Stimulated activated CD4-positive, alpha-beta T cell treated with anti-CD3 and anti-CD28 coated beads, Interleukin-15, amount 100 ng/mL, for 48 hours (primary cell): Measurements from ENCODE around the gene METTL21A.
"Not testable (repeated sequence)": the region's sequence is repeated elsewhere in the genome, so short reads cannot be mapped to it uniquely, and the experiment has no call there.

Source experiments
- DNase-seq, 2 donors: peaks; one replicate each; pipeline ENCODE4 v3.0.0-alpha.2; 2020; ENCODE audit warnings: low read depth in 2 of 2

METTL21A gene

DNA sequence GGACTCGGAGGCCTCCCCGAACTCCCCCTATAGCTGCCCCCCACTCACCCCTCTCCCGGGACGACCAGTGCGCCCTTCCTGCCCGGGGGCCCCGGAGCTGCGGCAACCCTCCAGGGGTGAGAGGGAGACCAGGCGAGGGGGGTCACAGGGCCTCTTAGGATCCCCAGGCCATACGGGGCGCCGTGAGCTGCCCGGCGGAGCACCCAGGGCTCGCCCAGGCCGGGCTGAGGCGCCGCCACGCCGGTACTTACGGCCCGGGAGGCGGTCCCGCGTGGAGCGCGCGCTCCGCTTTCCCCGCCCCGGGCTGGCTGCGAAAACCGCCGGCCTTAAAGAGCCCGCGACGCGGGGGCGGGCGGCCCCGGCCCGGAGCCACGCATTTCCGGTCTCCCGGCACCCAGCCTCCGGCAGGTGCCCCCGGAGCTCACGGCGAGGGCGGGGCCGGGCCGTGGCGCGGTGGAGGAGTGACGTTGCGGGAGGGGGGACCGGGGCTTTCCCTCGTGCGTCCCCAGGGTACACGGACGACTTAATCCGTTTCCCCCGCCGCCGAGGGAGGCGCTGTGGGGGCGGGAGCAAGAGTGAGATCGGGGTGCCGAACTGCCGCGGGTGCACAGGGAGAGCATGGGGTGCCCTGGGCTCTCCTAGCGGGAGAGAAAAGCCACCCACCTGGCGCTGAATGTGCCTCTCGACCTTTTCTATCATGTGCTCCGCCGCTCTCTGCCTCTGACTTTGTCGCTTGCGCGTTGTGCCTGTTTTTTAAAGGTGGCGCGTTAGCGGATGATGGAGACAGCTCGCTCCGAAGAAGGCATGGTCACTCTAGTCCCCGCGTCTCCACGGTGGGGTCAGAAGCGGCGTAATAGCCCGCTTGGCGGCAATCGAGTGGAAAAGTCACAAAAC lies at the start of gene METTL21A:
METTL21A (minus strand) TSS at position 381 of the 894 bp plus-strand sequence. CDS start 1,019 bp downstream, outside the sequence.
- peak; percentile 87 to 90 for DNase-seq

DNA sequence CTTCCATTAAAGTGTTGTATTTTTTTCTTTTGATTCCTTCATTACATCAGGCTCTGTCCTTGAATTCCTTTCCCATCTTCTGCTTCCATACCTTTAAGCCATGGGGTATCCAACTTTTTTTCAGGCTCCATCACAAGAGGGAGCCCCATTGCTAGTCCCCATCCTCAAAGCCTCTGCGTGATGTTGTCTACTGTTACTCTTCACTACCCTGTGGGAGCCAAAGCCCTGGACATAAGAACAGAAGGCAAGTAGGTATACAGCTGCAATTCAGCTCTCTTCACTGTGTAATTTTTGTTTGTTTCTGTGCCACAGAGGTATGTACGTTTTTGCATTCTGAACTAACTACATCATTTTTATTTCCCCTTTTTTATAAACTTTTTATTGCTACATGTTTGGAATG lies 49.6 kb upstream of the METTL21A start:
- no peak for DNase-seq

DNA sequence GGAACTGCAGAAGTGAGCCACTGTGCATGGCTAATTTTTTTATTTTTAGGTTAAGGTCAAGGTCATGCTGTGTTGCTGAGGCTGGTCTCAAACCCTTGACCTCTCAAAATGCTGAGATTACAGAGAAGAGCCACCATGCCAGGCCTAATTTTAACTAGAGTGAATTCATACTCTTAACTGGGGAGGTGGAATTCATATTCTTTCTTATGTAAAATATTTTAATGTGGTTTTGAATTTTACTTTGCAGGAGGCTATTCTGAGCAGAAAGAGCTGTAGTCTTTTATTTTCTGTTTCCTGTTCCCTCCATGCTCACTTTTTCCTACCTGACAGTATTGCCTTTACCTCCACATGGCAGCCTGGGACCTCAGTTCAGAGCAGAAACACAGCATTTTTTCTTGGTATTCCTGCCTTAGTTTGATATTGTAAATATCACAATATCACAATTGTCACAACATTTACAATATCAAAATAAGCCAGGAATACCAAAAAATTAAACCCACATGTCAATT lies 49.1 kb upstream of the METTL21A start:
- DNase-seq: no peak

DNA sequence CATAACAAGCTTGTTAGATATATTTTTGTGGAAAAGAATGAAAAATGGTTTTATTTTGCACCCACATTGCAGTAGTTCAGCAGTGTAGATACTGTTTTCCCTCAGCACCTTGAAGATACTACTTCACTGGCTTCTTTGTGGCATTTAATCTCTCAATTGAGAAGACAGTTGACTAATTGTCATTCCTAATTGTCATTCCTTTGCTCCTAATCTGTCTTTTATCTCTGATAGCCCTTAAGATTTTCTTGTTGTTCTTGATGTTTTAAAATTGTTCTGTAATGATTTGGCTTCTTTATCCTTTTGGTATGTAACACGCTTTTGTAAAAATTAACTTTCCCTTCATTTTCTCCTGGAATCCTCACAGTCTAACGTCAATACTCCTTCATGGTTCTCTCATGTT lies 48.2 kb upstream of the METTL21A start:
- DNase-seq: no peak

DNA sequence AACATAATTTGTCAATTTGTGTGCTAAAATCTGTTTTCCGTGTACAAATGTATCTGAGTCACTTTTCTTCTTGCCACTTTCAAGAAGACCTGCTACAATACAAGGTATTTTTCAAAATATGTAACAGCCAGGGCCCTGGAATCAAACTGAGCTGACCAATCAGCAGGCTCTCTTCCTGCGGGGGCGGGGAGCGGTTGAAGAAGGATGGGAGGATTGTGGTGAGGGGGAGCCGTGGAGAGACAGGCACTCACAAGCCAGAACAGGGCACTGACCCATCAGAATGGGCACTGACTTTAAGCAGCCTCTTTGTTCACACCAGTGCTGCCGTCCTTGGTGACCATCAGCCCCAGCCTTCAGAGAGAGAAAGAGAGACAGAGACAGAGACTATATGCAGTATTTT lies 45.7 kb upstream of the METTL21A start:
- no peak for DNase-seq

DNA sequence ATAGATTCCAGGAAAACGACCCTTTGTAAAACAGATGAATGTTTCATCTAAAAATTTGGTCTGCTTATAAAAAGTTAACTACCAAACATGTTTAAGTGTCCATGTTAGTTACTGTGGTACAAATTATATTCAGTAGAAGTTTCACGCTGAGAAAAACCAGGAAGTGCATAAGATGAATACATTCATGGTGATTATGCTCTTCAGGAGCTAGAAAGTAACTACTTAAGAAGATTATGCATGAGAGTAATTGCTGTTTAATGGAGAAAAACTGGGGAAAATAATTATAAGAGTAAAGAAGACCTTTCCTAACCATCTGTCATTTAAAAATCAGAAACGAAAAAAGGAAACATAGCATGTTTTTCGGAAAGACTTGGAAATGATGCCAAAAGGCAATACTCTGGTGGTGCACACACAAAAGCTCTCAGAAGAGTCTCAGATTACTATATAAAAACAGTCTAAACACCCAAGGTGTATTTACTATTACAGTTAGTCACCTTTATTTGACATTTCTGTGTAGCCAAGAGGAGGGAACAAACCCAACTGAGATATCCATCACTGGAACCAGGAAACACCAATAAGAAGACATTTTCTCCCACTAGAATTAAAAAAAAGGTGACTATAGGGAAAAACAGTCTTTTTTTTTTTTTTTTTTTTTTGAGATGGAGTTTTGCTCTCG lies 38.8 kb upstream of the METTL21A start:
- DNase-seq: no peak

DNA sequence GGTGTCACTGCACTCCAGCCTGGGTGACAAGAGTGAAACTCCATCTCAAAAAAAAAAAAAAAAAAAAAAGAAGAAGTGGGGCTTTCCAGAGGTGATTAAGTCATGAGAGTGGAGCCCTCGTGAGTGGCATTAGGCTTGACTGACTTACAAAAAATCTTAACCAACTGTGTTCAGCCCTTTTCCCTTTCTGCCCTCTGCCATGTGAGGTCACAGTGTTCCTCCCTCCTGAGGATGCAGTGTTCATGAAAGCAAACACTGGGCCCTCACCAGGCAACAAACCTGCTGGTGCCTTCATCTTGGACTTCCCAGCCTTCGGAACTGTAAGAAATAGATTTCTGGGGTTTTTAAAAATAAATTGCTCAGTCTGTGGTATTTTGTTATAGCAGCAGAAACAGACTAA lies 37.0 kb upstream of the METTL21A start:
- DNase-seq: no peak

DNA sequence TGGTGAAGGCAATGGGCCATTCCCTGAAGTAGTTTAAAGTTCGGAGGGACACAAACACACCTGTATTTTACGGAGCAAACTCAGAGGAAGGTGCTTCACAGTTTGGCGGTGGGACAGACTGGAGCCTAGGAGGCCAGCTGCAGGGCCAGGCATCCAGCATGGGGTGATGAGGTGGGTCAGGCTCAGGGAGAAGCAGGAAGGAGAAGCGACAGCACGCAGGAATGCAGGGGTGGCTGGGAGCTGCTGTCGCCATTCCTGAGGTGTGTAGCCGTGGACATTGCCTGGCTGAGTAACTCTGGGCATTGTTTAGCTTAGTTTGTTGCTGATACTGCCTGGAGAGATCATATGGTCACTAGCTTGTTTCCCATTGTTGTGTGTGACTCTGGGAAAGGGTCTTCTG lies 35.8 kb upstream of the METTL21A start:
- DNase-seq: no peak

DNA sequence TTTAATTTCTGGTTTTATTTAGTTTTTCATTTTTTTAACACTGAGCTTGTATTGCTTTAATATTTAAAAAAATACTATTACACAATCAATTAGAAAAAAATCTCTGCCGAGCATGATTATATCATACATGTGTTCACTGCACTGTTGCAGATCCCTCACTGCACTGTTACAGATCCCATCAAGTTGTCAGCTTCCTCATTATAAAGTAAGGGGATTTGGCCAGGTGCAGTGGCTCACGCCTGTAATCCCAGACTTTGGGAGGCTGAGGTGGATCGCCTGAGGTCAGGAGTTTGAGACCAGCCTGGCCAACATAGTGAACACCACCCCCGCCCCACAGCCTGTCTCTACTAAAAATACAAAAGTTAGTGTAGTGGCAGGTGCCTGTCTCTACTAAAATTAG lies 33.0 kb upstream of the METTL21A start:
- DNase-seq: no peak

DNA sequence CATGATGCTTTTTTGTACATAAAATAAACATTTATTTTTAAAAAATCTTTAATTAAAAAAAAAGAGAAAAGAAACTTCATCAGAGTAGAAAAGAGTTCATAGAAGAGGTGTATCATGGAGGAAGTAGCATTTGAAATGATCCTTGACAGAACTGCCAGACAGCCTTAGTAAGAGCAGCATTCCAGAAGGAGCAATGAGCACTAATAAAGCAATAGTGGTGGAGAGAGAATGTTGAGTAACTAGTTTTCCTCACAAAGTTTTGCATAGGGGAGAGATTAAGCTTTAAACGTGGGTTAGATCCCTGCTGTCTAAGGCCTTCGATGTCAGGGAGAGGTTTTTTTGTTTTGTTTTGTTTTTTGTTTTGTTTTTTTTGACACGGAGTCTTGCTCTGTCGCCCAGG lies 29.8 kb upstream of the METTL21A start:
- DNase-seq: no peak

DNA sequence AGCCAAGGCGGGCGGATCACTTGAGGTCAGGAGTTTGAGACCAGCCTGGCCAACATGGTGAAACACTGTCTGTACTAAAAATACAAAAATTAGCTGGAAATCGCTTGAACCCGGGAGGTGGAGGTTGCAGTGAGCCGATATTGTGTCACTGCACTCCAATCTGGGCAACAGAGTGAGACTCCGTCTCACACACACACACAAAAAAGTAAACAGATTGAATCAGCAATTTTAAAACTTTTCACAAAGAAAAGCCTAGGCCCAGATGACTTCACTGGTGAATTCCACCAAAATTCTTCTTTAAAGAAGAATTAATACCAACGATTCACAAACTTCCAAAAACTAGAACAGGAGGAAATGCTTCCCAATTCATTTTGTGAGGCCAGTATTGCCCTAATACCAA lies 21.4 kb upstream of the METTL21A start:
- DNase-seq: not testable (repeated sequence)

DNA sequence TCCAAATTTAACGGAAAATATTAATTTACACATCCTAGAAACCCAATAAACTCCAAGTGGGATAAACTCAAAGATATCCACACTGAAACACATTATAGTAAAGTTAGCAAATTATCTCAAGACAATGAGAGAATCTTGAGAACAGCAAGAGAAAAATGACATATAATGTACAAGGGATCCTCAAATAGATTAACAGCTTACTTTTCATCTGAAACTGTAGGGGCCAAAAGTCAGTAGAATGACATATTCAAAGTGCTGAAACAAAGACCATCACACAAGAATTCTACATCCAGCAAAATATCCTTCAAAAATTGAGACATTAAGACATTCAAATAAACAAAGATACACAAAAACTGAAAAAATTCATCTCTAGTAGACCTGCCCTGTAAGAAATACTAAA lies 18.7 kb upstream of the METTL21A start:
- no peak for DNase-seq

DNA sequence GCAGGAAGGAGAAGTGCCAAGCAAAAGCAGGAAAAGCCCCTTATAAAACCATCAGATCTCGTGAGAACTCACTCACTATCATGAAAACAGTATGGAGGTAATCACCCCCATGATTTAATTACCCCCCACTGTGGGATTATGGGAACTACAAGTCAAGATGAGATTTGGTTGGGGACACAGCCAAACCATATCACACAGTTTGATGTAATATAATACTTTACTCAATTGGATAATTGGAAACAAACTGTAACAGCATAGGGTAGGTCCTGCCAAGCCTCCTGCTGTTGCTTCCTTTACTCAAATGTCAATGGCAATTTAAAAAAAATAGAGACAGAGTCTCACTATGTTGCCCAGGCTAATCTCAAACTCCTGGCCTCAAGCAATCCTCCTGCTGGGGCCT lies 15.5 kb upstream of the METTL21A start:
- DNase-seq: no peak

DNA sequence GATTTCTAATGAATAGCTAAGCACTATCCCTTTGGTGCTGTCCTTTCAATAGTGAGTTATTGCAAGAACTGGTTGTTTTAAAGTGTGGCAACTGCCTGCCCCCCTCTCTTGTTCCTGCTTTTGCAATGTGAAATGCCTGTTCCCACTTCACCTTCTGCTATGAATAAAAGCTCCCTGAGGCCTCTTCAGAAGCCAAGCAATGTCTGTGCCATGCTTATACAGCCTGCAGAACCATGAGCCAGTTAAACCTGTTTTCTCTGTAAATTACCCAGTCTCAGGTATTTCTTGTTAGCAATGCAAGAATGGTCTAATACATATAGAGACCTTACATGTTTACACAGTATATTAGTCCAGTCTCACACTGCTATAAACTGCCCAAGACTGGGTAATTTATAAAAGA lies 15.0 kb upstream of the METTL21A start:
- no peak for DNase-seq

DNA sequence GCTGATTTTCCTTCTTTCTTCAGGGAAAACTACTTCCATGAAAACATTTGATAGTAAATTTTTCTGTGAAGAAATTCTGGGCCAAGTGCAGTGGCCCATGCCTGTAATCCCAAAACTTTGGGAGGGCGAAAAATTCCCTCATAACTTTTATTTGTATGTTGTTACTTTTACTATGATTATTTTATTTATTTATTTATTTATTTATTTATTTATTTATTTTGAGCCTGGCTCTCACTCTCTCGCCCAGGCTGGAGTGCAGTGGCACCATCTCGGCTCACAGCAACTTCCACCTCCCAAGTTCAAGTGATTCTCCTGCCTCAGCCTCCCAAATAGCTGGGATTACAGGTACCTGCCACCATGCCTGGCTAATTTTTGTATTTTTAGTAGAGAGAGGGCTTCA lies 14.1 kb upstream of the METTL21A start:
- not testable (repeated sequence) for DNase-seq

DNA sequence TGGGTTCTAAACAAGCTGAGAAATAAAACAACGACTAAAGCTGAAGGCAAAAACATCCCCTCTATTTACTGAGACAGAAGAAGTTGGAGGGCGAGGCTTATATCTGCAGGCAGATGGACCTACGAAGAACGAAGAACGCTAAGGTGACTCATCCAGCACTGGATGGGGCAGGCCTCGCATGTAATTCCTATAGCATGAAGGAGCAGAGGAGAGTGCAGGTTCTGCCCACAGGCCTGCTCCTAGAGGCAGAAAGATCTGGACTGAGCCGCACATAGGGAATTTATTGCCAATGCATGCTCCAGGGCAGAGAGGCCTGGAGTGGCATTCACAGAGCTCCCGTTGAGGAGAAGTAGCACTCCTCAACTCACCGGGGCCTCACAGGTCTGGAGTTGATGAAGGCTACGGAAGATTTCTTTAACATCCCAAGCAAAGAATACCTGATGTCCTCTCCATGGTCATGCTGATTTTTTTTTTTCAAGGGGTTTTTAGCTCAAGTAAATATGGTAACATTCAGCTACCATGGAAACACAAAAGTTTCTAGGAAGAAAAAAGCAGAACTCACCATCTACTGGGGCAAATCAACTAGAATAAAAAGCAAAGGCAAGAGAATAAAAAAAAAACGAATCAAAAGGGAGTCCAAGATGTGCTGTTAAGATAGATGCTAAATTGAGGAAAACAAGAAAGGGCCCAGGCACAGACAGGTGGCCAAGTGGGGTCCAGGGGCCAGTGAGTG lies 10.4 kb upstream of the METTL21A start:
- no peak for DNase-seq

DNA sequence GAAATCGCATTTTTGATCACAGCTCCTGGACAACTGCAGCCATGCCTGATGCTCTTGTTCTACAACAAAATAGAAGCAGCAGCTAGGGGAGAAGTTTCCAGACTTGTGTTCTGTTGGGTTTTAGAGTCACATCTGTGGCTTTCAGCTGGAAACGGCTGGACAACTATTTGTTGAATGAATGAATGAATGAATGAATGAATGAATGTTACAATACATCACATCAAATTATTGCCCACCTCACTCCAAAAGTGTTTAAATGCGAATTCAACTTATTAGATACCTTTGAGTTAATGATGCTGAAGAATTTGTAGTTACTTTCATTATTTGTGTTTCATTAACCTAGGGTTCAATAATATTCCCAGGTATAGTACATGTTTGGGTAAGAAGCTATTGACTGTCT lies 8.5 kb upstream of the METTL21A start:
- no peak for DNase-seq

DNA sequence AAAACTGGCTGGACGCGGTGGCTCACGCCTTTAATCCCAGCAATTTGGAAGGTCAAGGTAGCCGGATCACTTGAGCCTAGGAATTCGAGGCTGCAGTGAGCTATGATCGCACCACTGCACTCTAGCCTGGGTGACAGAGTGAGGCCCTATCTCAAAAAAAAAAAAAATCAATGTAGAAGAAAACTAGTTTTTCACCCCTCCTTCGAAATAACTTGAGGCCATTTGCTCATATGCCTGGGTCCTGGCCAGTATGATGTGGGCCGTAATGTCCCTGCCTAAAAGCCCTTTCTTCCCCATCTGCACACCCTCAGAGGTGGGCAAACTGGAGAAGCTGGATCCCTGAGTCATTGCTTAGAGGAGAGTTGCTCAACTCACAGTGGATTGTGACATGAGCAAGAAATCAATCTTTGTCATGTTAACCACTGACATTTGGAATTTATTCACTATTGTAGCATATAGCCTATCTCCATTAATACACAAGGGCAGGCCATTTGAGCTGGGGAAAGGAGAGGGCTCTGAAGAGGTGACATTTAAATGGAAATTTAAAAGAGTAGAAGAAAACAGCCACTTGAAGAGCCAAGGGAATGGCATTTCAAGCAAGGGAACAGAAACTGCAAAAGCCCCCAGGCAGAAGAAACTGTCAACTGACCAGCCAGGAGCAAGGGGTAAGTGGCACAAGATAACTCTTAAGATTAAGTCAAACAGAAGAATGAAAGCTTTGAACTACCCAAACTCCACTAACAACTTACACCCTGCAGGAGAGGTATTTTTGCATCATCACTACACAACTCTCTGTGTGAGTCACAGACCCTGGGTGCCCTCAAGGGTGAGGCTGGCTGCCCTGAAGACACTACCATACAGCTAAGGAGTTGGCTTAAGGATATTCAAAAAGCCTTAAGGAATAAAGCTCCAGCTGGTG lies 7.6 kb upstream of the METTL21A start:
- no peak for DNase-seq

DNA sequence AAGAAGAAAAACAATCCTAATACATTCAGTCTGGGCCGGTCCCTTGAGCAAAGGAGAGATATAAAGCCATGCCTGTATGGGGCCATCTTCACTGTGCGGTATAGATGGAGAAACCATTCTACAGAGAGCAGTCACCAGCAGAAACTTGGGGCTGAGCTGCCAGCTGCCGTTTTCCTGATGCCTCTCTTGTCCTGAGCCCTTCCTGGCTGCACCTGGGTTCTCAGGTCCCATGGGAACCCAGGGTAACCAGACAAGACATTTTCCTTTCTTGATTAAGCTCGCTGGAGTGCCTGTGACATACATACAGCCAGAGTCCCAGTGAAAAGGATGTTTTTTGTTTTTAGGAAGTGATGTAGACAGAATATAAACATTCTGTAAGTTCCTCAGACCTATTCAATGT lies 5.3 kb upstream of the METTL21A start:
- DNase-seq: no peak

DNA sequence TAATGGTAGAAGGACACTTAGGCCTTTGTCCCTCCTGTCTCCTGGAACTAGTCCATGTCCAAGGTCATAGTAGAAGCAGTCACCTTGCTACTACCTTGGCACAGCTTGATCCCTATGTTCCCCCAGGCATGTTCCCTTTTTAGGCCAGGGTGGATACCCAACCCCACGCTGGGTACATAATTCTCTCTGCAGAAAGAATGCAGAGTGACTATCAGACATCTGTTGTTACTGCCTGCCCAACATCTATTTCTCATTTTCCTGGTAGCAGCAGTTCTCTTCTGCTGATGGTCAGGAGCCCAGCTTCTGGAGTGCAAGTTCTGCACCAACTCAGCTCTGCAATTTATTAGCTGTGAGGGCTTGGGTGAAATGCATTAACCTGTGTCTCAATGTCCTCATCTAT lies 4.4 kb upstream of the METTL21A start:
- no peak for DNase-seq
